Parathyroid adenoma (tissue), 2 donors: ENCODE data around the gene THEM4.

Source experiments
- H2AFZ ChIP-seq: fragments of 300-600 bp; sonication (generic); one replicate; pipeline ENCODE4 v1.7.0; 2017; ENCODE audit warnings: antibody characterized with exemption, mild to moderate bottlenecking
- H3K27ac ChIP-seq: fragments of 300-600 bp; sonication (generic); one replicate; pipeline ENCODE4 v1.7.0; 2017
- H3K27me3 ChIP-seq: fragments of 300-600 bp; sonication (generic); one replicate; pipeline ENCODE4 v1.7.0; 2017; ENCODE audit warnings: low read length; ENCODE audit not compliant: control insufficient read depth, insufficient read depth
- H3K36me3 ChIP-seq: fragments of 300-600 bp; sonication (generic); one replicate; pipeline ENCODE4 v1.7.0; 2017; ENCODE audit warnings: low read length; ENCODE audit not compliant: control insufficient read depth, insufficient read depth
- H3K4me1 ChIP-seq: fragments of 300-600 bp; sonication (generic); one replicate; pipeline ENCODE4 v1.7.0; 2017; ENCODE audit warnings: control low read depth
- H3K4me2 ChIP-seq: fragments of 300-600 bp; sonication (generic); one replicate; pipeline ENCODE4 v1.7.0; 2017; ENCODE audit warnings: low read length
- H3K4me3 ChIP-seq: fragments of 300-600 bp; sonication (generic); one replicate; pipeline ENCODE4 v1.7.0; 2017; ENCODE audit warnings: low read depth, low read length
- H3K79me2 ChIP-seq: fragments of 300-600 bp; sonication (generic); one replicate; pipeline ENCODE4 v1.7.0; 2017; ENCODE audit warnings: control low read depth
- H3K9ac ChIP-seq: fragments of 300-600 bp; sonication (generic); one replicate; pipeline ENCODE4 v1.7.0; 2017; ENCODE audit warnings: mild to moderate bottlenecking
- H3K9me3 ChIP-seq: fragments of 300-600 bp; sonication (generic); one replicate; pipeline ENCODE4 v1.7.0; 2017; ENCODE audit warnings: low read length; ENCODE audit not compliant: control insufficient read depth
- TF ChIP-seq, protein P1 (sequence below): fragments of 300-600 bp; sonication (generic); IDR thresholded peaks from one replicate; pipeline ENCODE4 v1.7.0; 2017; ENCODE audit warnings: antibody characterized with exemption, mild to moderate bottlenecking
- donor health status: primary hyperparathyroidism.

THEM4 gene

DNA sequence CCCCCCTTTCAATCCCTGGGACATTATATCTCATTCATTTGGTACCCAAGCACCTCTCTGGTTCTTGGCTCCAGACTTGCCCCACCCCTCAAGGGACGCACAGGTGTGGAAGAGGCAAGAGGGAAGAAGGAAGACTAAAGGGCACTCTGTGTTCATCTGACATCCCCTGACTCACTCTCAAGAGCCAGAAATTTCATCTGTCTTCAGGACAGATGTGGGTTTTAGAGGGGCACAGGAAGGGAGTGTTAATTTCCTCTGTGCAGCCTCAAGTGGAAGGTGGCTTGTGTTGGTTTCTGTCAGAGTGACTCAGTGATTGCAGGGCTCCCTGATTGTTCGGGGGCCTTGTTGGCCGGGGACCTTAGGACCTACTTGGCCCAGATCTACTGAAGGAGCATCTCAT, 72.1 kb downstream of the THEM4 start:
- Histone ChIP-seq H3K9ac (no peak overlapping the region), H3K4me1 (peaks cover 12% of the 10 kb centered on the region), H3K27ac (peak overlapping the region; percentile 60), H2AFZ (no peak overlapping the region), H3K36me3 (no peaks in the 10 kb centered on the region), H3K79me2 (no peaks in the 10 kb centered on the region), H3K9me3 (no peaks in the 10 kb centered on the region), H3K4me3 (no peak overlapping the region), H3K4me2 (peak overlapping the region; percentile 52), H3K27me3 (no peaks in the 10 kb centered on the region)
- TF ChIP-seq, protein P1, sequence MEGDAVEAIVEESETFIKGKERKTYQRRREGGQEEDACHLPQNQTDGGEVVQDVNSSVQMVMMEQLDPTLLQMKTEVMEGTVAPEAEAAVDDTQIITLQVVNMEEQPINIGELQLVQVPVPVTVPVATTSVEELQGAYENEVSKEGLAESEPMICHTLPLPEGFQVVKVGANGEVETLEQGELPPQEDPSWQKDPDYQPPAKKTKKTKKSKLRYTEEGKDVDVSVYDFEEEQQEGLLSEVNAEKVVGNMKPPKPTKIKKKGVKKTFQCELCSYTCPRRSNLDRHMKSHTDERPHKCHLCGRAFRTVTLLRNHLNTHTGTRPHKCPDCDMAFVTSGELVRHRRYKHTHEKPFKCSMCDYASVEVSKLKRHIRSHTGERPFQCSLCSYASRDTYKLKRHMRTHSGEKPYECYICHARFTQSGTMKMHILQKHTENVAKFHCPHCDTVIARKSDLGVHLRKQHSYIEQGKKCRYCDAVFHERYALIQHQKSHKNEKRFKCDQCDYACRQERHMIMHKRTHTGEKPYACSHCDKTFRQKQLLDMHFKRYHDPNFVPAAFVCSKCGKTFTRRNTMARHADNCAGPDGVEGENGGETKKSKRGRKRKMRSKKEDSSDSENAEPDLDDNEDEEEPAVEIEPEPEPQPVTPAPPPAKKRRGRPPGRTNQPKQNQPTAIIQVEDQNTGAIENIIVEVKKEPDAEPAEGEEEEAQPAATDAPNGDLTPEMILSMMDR, result no peak

GRCh38 chr1:151835596-151835995, 73.7 kb downstream of the THEM4 start:
- Histone ChIP-seq H3K9me3 (no peaks in the 10 kb centered on the region), H3K4me1 (peaks cover 16% of the 10 kb centered on the region), H3K4me3 (no peak overlapping the region), H3K4me2 (no peak overlapping the region), H3K79me2 (no peaks in the 10 kb centered on the region), H3K27me3 (no peaks in the 10 kb centered on the region), H2AFZ (no peak overlapping the region), H3K36me3 (no peaks in the 10 kb centered on the region), H3K27ac (peak overlapping the region; percentile 60), H3K9ac (no peak overlapping the region)
- TF ChIP-seq, protein P1, result no peak

DNA sequence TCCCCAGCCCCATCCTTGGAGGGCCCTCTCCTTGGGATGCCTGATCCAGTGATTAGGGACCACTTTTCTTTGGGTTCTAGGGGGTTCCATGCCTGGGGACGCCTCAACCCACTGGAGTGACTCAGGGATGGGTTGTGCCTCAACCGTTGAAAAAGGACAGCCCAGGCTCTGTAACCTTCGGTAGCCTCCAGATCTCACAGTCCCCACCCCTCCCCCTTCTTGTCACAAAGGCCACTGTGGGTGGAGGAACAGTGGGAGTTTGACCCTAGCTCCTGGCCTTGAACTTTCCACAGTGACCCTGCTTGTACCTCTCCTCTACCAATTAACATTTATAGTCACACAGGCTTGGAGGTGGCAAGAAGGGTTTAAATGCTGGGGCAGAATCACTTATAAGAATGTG, 75.1 kb downstream of the THEM4 start:
- Histone ChIP-seq H3K4me3 (no peak overlapping the region), H3K4me2 (no peak overlapping the region), H3K9me3 (no peaks in the 10 kb centered on the region), H3K27ac (no peak overlapping the region), H3K27me3 (no peaks in the 10 kb centered on the region), H3K36me3 (no peaks in the 10 kb centered on the region), H3K9ac (no peak overlapping the region), H2AFZ (no peak overlapping the region), H3K4me1 (peaks cover 25% of the 10 kb centered on the region), H3K79me2 (no peaks in the 10 kb centered on the region)
- TF ChIP-seq, protein P1, result no peak

DNA sequence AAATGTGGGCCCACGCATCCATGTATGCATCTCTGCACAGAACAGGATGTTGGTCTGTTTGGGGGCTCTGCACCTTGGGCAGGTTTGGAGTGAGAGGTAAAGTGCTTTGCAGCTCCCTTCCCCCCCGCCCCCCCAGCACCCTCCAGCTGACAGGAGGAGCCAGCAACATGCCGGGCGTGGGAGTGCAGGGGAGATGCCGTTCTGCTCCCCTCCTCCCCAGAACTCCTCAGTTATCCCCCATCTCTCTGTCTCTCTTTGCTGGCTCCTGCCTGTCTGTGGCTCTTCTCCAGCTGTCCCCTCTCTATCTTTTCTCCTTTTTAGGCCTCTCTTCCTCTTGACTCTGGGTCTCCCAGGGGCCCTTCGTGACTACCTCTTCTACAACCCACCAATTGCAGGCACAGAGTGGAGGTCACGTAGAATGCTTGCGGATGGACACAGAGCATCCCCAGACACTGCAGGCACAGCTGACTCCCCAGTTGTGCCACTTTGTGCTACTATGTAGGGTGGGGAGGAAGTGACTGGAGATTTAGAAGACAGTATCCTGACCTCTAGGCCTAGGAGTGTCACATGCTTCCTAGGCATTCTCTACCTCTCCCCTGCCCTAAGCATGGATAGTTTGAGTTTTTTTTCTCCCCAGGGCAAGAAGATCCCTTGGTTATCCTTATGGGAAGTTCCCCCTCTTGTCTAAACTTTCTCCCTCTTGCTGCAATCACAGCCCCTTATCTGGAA, 76.0 kb downstream of the THEM4 start:
- no peaks in the 10 kb centered on the region for H3K79me2 ChIP-seq
- TF ChIP-seq, protein P1, result no peak
- no peaks in the 10 kb centered on the region for H3K9me3 ChIP-seq
- peak overlapping the region; percentile 48 for H2AFZ ChIP-seq
- no peak overlapping the region for H3K9ac ChIP-seq
- no peaks in the 10 kb centered on the region for H3K27me3 ChIP-seq
- no peaks in the 10 kb centered on the region for H3K36me3 ChIP-seq
- peak overlapping the region; percentile 57 for H3K4me2 ChIP-seq
- H3K4me1 ChIP-seq, result peaks cover 30% of the 10 kb centered on the region
- H3K4me3 ChIP-seq, result peak overlapping the region; percentile 30
- H3K27ac ChIP-seq, result peak overlapping the region; percentile 92
